Measurements from ENCODE around the gene TAF1.

DNA sequence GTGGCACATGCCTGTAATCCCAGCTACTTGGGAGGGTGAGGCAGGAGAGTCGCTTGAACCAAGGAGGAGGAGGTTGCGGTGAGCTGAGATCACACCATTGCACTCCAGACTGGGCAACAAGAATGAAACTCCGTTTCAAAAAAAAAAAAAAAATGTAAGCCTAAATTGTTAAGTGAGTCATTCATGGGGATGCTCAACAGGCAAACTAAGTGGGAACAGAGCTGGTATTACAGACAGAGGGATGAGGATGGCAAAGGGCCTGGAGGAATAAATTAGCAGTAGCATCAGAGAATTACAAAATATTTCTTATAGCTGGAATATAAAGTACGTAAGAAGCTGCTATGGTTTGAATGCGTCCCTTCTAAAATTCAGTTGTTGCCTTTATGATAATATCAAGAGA lies 123.4 kb downstream of the TAF1 start:
- no peak for TF ChIP-seq PPARA (CRISPR knock-in tag; IDR thresholded peaks at IDR 0.05; ENCODE audit: borderline replicate concordance)
- no peak for TF ChIP-seq BACH2 (CRISPR knock-in tag; IDR thresholded peaks at IDR 0.05; ENCODE audit: borderline replicate concordance)

All from SK-N-SH treated with all-trans-retinoic acid at 6 μM for 48 hours (cell line).